Measurements from ENCODE around the gene ZKSCAN5. TPM values are rescaled to one million over a fixed set of nuclear protein-coding genes. Genes with fewer than 3 reads are reported as not detected.

ZKSCAN5 gene
- polyA plus RNA-seq, 1 donor (not counting 4 experiments of a cell fraction or from before 2014, with no cell fraction given) = 8.4 TPM

GRCh38 chr7:99540542-99540941, 36.1 kb downstream of the ZKSCAN5 start:
- Histone ChIP-seq H3K79me2 (ENCODE audit: control insufficient read depth, insufficient read depth, low read length) (no peaks in the 10 kb centered on the region), H3K27me3 (ENCODE audit: control insufficient read depth, extremely low read depth, insufficient read depth, low read length) (no peaks in the 10 kb centered on the region), H3K27ac (ENCODE audit: control insufficient read depth, insufficient read depth, low read length) (no peak overlapping the region), H3K36me3 (ENCODE audit: control insufficient read depth in 2 of 2, extremely low read depth in 1 of 2, insufficient read depth in 2 of 2, low read length in 2 of 2) (no peaks in the 10 kb centered on the region), H3K9ac (ENCODE audit: control insufficient read depth, extremely low read depth, insufficient read depth, low read length) (no peak overlapping the region), H3K4me2 (ENCODE audit: control insufficient read depth, extremely low read depth, insufficient read depth, low read depth, low read length) (no peak overlapping the region), H3K9me3 (ENCODE audit: control insufficient read depth, low read depth, low read length) (peaks cover 6% of the 10 kb centered on the region), H4K20me1 (ENCODE audit: control insufficient read depth, extremely low read depth, insufficient read depth, low read length) (no peaks in the 10 kb centered on the region), H2AFZ (ENCODE audit: control insufficient read depth, low read length) (no peak overlapping the region), H3K9me1 (ENCODE audit: control insufficient read depth, extremely low read depth, insufficient read depth, low read length) (no peaks in the 10 kb centered on the region), H3K4me3 (ENCODE audit: control insufficient read depth in 2 of 3, extremely low read depth in 1 of 3, insufficient read depth in 2 of 3, low read depth in 1 of 3, low read length in 3 of 3) (no peak overlapping the region), H3K4me1 (ENCODE audit: control insufficient read depth, extremely low read depth, insufficient read depth, low read length) (no peaks in the 10 kb centered on the region)
- TF ChIP-seq, protein P1, sequence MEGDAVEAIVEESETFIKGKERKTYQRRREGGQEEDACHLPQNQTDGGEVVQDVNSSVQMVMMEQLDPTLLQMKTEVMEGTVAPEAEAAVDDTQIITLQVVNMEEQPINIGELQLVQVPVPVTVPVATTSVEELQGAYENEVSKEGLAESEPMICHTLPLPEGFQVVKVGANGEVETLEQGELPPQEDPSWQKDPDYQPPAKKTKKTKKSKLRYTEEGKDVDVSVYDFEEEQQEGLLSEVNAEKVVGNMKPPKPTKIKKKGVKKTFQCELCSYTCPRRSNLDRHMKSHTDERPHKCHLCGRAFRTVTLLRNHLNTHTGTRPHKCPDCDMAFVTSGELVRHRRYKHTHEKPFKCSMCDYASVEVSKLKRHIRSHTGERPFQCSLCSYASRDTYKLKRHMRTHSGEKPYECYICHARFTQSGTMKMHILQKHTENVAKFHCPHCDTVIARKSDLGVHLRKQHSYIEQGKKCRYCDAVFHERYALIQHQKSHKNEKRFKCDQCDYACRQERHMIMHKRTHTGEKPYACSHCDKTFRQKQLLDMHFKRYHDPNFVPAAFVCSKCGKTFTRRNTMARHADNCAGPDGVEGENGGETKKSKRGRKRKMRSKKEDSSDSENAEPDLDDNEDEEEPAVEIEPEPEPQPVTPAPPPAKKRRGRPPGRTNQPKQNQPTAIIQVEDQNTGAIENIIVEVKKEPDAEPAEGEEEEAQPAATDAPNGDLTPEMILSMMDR (optimal IDR thresholded peaks at IDR 0.05 in 1 of 3, IDR thresholded peaks at IDR 0.05 in 1 of 3, conservative IDR thresholded peaks at IDR 0.05 in 1 of 3; ENCODE audit: extremely low read depth in 1 of 3, insufficient read depth in 2 of 3, low read length in 3 of 3) = no peak
- TF ChIP-seq EZH2 (IDR thresholded peaks at IDR 0.05; ENCODE audit: low read length) = no peak
- DNase-seq (ENCODE audit: low read depth, low spot score) (no peak), FAIRE-seq (no peak)
- dilution Hi-C loops (cut with MboI; ENCODE audit: extremely low pct_ligation_motif_present, low sequenced_read_pairs) = no loop called here

DNA sequence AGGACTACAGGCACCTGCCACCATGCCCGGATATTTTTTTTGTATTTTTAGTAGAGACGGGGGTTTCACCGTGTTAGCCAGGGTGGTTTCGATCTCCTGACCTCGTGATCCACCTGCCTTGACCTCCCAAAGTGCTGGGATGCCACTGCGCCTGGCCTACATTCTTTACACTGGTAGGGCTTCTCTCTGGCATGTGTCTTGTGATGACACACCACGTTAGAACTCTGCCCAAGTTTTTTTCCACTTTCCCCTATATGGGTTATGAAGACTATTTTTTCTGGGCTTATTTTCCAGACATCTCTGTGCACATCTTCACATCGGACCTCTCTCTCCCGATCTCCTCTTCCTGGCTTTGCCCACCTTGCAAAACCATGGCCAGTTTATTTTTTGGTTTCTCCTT, 36.8 kb downstream of the ZKSCAN5 start:
- Histone ChIP-seq H3K27me3 (ENCODE audit: control insufficient read depth, extremely low read depth, insufficient read depth, low read length) (no peaks in the 10 kb centered on the region), H2AFZ (ENCODE audit: control insufficient read depth, low read length) (no peak overlapping the region), H4K20me1 (ENCODE audit: control insufficient read depth, extremely low read depth, insufficient read depth, low read length) (no peaks in the 10 kb centered on the region), H3K9me1 (ENCODE audit: control insufficient read depth, extremely low read depth, insufficient read depth, low read length) (no peaks in the 10 kb centered on the region), H3K36me3 (ENCODE audit: control insufficient read depth in 2 of 2, extremely low read depth in 1 of 2, insufficient read depth in 2 of 2, low read length in 2 of 2) (no peaks in the 10 kb centered on the region), H3K9me3 (ENCODE audit: control insufficient read depth, low read depth, low read length) (peaks cover 6% of the 10 kb centered on the region), H3K9ac (ENCODE audit: control insufficient read depth, extremely low read depth, insufficient read depth, low read length) (no peak overlapping the region), H3K4me3 (ENCODE audit: control insufficient read depth in 2 of 3, extremely low read depth in 1 of 3, insufficient read depth in 2 of 3, low read depth in 1 of 3, low read length in 3 of 3) (no peak overlapping the region), H3K4me1 (ENCODE audit: control insufficient read depth, extremely low read depth, insufficient read depth, low read length) (no peaks in the 10 kb centered on the region), H3K79me2 (ENCODE audit: control insufficient read depth, insufficient read depth, low read length) (no peaks in the 10 kb centered on the region), H3K4me2 (ENCODE audit: control insufficient read depth, extremely low read depth, insufficient read depth, low read depth, low read length) (no peak overlapping the region), H3K27ac (ENCODE audit: control insufficient read depth, insufficient read depth, low read length) (no peak overlapping the region)
- dilution Hi-C loops (cut with MboI; ENCODE audit: extremely low pct_ligation_motif_present, low sequenced_read_pairs) = no loop called here
- no peak for FAIRE-seq
- no peak for DNase-seq (ENCODE audit: low read depth, low spot score)
- TF ChIP-seq, protein P1 (optimal IDR thresholded peaks at IDR 0.05 in 1 of 3, IDR thresholded peaks at IDR 0.05 in 1 of 3, conservative IDR thresholded peaks at IDR 0.05 in 1 of 3; ENCODE audit: extremely low read depth in 1 of 3, insufficient read depth in 2 of 3, low read length in 3 of 3) = no peak
- TF ChIP-seq EZH2 (IDR thresholded peaks at IDR 0.05; ENCODE audit: low read length) = no peak
